Choroid plexus epithelial cell (primary cell): Measurements from ENCODE around the gene MYCBPAP.

Source experiments
- DNase-seq: peaks from one replicate; pipeline ENCODE4 v3.0.0-alpha.2; 2010; ENCODE audit warnings: low read depth
- H3K4me3 ChIP-seq: 2 replicates; pipeline ENCODE4 v1.5.1; 2011; ENCODE audit warnings: low read depth, mild to moderate bottlenecking, control low read depth, low read length, moderate library complexity
- CTCF ChIP-seq: conservative IDR thresholded peaks from 2 replicates; pipeline ENCODE4 v1.5.1; 2011; ENCODE audit warnings: low read depth, mild to moderate bottlenecking, control low read depth, inconsistent platforms, low read length, moderate library complexity

The MYCBPAP gene

GRCh38 chr17:50537721-50538548, 29.7 kb downstream of the MYCBPAP start:
- no peak overlapping the region for H3K4me3 ChIP-seq
- TF ChIP-seq CTCF, result no peak
- DNase-seq, result no peak

- DNase-seq, result peak; percentile 49
- no peak for TF ChIP-seq CTCF
- no peak overlapping the region for H3K4me3 ChIP-seq
Observed at GRCh38 chr17:50538549-50539410, 30.5 kb downstream of the MYCBPAP start.

GRCh38 chr17:50539762-50540559, 31.7 kb downstream of the MYCBPAP start:
- no peak for DNase-seq
- TF ChIP-seq CTCF, result no peak
- no peak overlapping the region for H3K4me3 ChIP-seq

- TF ChIP-seq CTCF, result no peak
- DNase-seq, result no peak
- no peak overlapping the region for H3K4me3 ChIP-seq
Observed at GRCh38 chr17:50540560-50541401, 32.5 kb downstream of the MYCBPAP start.

- no peak for TF ChIP-seq CTCF
Observed at GRCh38 chr17:50541402-50541715, 33.1 kb downstream of the MYCBPAP start.

More at GRCh38 chr17:50541402-50541715, 33.1 kb downstream of the MYCBPAP start:
- no peak for DNase-seq
- H3K4me3 ChIP-seq, result peak overlapping the region; percentile 63
